ENCODE measurements around the gene FBLN2.

FBLN2 gene

GRCh38 chr3:13594991-13595421 lies 46.1 kb downstream of the FBLN2 start:
- no peak overlapping the region for H3K4me3 ChIP-seq (ENCODE audit: low read depth, low read length)
- no peak for DNase-seq (ENCODE audit: low read depth, low spot score)
- ChIA-PET POLR2A (no interaction called here), CTCF (no interaction called here)
- no peak for TF ChIP-seq CTCF (IDR thresholded peaks at IDR 0.05; ENCODE audit: insufficient read depth, low read length, missing control alignments)

GRCh38 chr3:13595485-13595884 lies 46.6 kb downstream of the FBLN2 start:
- ChIA-PET POLR2A (no interaction called here), CTCF (interaction anchor here (0.8 kb wide), 1 partner anchor 95 kb away, joined by 4 read pairs; no protein-coding TSS in a partner anchor)
- no peak for TF ChIP-seq CTCF (IDR thresholded peaks at IDR 0.05; ENCODE audit: insufficient read depth, low read length, missing control alignments)
- no peak for DNase-seq (ENCODE audit: low read depth, low spot score)
- H3K4me3 ChIP-seq (ENCODE audit: low read depth, low read length) = no peak overlapping the region

GRCh38 chr3:13596426-13597205 lies 47.7 kb downstream of the FBLN2 start:
- ChIA-PET POLR2A (no interaction called here), CTCF (interaction anchor here (0.8 kb wide), 1 partner anchor 97 kb away, joined by 4 read pairs; no protein-coding TSS in a partner anchor)
- no peak for TF ChIP-seq CTCF (IDR thresholded peaks at IDR 0.05; ENCODE audit: insufficient read depth, low read length, missing control alignments)

GRCh38 chr3:13597661-13598060 lies 48.7 kb downstream of the FBLN2 start:
- CTCF ChIA-PET = no interaction called here
- no peak for DNase-seq (ENCODE audit: low read depth, low spot score)
- H3K4me3 ChIP-seq (ENCODE audit: low read depth, low read length) = no peak overlapping the region
- POLR2A ChIA-PET = no interaction called here
- no peak for TF ChIP-seq CTCF (IDR thresholded peaks at IDR 0.05; ENCODE audit: insufficient read depth, low read length, missing control alignments)

More at GRCh38 chr3:13596426-13597205, 47.7 kb downstream of the FBLN2 start:
- H3K4me3 ChIP-seq (ENCODE audit: low read depth, low read length) = no peak overlapping the region
- DNase-seq (ENCODE audit: low read depth, low spot score) = no peak

- no peak for DNase-seq (ENCODE audit: low read depth, low spot score)
- no peak for TF ChIP-seq CTCF (IDR thresholded peaks at IDR 0.05; ENCODE audit: insufficient read depth, low read length, missing control alignments)
- no peak overlapping the region for H3K4me3 ChIP-seq (ENCODE audit: low read depth, low read length)
- POLR2A ChIA-PET = no interaction called here
- CTCF ChIA-PET = no interaction called here
These were observed 49.3 kb downstream of the FBLN2 start for GRCh38 chr3:13598201-13598600.

GRCh38 chr3:13598926-13599886 lies 50.3 kb downstream of the FBLN2 start:
- no peak for DNase-seq (ENCODE audit: low read depth, low spot score)
- ChIA-PET POLR2A (no interaction called here), CTCF (no interaction called here)
- no peak for TF ChIP-seq CTCF (IDR thresholded peaks at IDR 0.05; ENCODE audit: insufficient read depth, low read length, missing control alignments)
- H3K4me3 ChIP-seq (ENCODE audit: low read depth, low read length) = no peak overlapping the region

All from AG04449 (cell line).